HG03432 (cell line): Measurements from ENCODE around the gene TMEM45A.
"Not testable (repeated sequence)": the region's sequence is repeated elsewhere in the genome, so short reads cannot be mapped to it uniquely, and the experiment has no call there.

Experiments
- ATAC-seq: cut with Tn5 transposase; IDR thresholded peaks from one replicate; pipeline ENCODE4 v1.9.1; 2021; ENCODE audit warnings: mild to moderate bottlenecking, moderate library complexity; ENCODE audit not compliant: unreplicated experiment

The TMEM45A gene

GRCh38 chr3:100492059-100493006 is at the start of gene TMEM45A:
Gene TMEM45A, plus strand, starts transcription at chr3:100492619. Its CDS starts 62,593 bp downstream, at chr3:100555212.
- peak; percentile 99 for ATAC-seq

GRCh38 chr3:100443690-100444089 is 48.7 kb upstream of the TMEM45A start:
- ATAC-seq = no peak

GRCh38 chr3:100447067-100447466 is 45.4 kb upstream of the TMEM45A start:
- ATAC-seq = not testable (repeated sequence)

- no peak for ATAC-seq
Measured at GRCh38 chr3:100448079-100448478, 44.3 kb upstream of the TMEM45A start.

- no peak for ATAC-seq
Measured at GRCh38 chr3:100449214-100449613, 43.2 kb upstream of the TMEM45A start.

GRCh38 chr3:100454677-100455076 is 37.7 kb upstream of the TMEM45A start:
- ATAC-seq = no peak

GRCh38 chr3:100455841-100456550 is 36.4 kb upstream of the TMEM45A start:
- ATAC-seq = no peak

GRCh38 chr3:100456745-100457144 is 35.7 kb upstream of the TMEM45A start:
- ATAC-seq = no peak

- ATAC-seq = no peak
Measured at GRCh38 chr3:100457811-100458210, 34.6 kb upstream of the TMEM45A start.

- no peak for ATAC-seq
Measured at GRCh38 chr3:100458814-100459213, 33.6 kb upstream of the TMEM45A start.

GRCh38 chr3:100463002-100463401 is 29.4 kb upstream of the TMEM45A start:
- ATAC-seq = peak; percentile 85

GRCh38 chr3:100463646-100464155 is 28.7 kb upstream of the TMEM45A start:
- no peak for ATAC-seq

GRCh38 chr3:100465892-100466777 is 26.3 kb upstream of the TMEM45A start:
- ATAC-seq = peak; percentile 55

GRCh38 chr3:100467133-100467532 is 25.3 kb upstream of the TMEM45A start:
- ATAC-seq = no peak

GRCh38 chr3:100468676-100469075 is 23.7 kb upstream of the TMEM45A start:
- no peak for ATAC-seq

- no peak for ATAC-seq
Measured at GRCh38 chr3:100470951-100471350, 21.5 kb upstream of the TMEM45A start.

GRCh38 chr3:100471444-100471843 is 21.0 kb upstream of the TMEM45A start:
- no peak for ATAC-seq

GRCh38 chr3:100477851-100478360 is 14.5 kb upstream of the TMEM45A start:
- not testable (repeated sequence) for ATAC-seq

GRCh38 chr3:100478521-100478920 is 13.9 kb upstream of the TMEM45A start:
- ATAC-seq = not testable (repeated sequence)

- no peak for ATAC-seq
Measured at GRCh38 chr3:100480081-100480480, 12.3 kb upstream of the TMEM45A start.
